Astrocyte (in vitro differentiated cells and primary cell): Measurements from ENCODE around the gene TBC1D16. TPM values are rescaled to one million over a fixed set of nuclear protein-coding genes. Genes with fewer than 3 reads are reported as not detected.
A peak's percentile ranks its signal among the peaks of the same experiment; 100 is the strongest.

Source experiments
- DNase-seq: peaks from one replicate; pipeline ENCODE4 v3.0.0-alpha.2; 2010; ENCODE audit warnings: low read depth
- FAIRE-seq: peaks from 2 replicates; lab custom pipeline; 2011; peaks lifted over from hg19 to GRCh38; lab: Jason Lieb, UNC
- H2AFZ ChIP-seq: 2 replicates; pipeline ENCODE4 v1.6.0; 2012; ENCODE audit warnings: low read depth, low read length, inconsistent platforms
- H3K27ac ChIP-seq: 2 replicates; pipeline ENCODE4 v1.5.1; 2011; ENCODE audit warnings: low read depth, low read length, inconsistent platforms
- H3K27me3 ChIP-seq: 2 replicates; pipeline ENCODE4 v1.6.0; 2011; ENCODE audit warnings: low read length, inconsistent platforms; ENCODE audit not compliant: insufficient read depth
- H3K36me3 ChIP-seq: 2 replicates; pipeline ENCODE4 v1.5.1; 2011; ENCODE audit warnings: low read length, inconsistent platforms; ENCODE audit not compliant: insufficient read depth
- H3K4me1 ChIP-seq: 2 replicates; pipeline ENCODE4 v1.5.1; 2011; ENCODE audit warnings: low read length, inconsistent platforms; ENCODE audit not compliant: insufficient read depth
- H3K4me2 ChIP-seq: 2 replicates; pipeline ENCODE4 v1.6.0; 2012; ENCODE audit warnings: low read length, inconsistent platforms
- H3K4me3 ChIP-seq: 2 replicates; pipeline ENCODE4 v1.5.1; 2011; ENCODE audit warnings: low read depth, mild to moderate bottlenecking, low read length, inconsistent platforms; ENCODE audit not compliant: insufficient read depth
- H3K79me2 ChIP-seq: 2 replicates; pipeline ENCODE4 v1.6.0; 2012; ENCODE audit warnings: mild to moderate bottlenecking, low read length, inconsistent platforms; ENCODE audit not compliant: insufficient read depth
- H3K9ac ChIP-seq: 2 replicates; pipeline ENCODE4 v1.6.0; 2012; ENCODE audit warnings: mild to moderate bottlenecking, low read length, inconsistent platforms
- H3K9me3 ChIP-seq: 2 replicates; pipeline ENCODE4 v1.5.1; 2012; ENCODE audit warnings: low read depth, mild to moderate bottlenecking, low read length, inconsistent platforms; ENCODE audit not compliant: insufficient read depth
- H4K20me1 ChIP-seq: 2 replicates; pipeline ENCODE4 v1.6.0; 2012; ENCODE audit warnings: low read length, inconsistent platforms; ENCODE audit not compliant: insufficient read depth
- H3K27ac Mint-ChIP-seq: one replicate; pipeline ENCODE4 v1.8.0; 2021; ENCODE audit warnings: mild to moderate bottlenecking, mixed read lengths; ENCODE audit not compliant: unreplicated experiment
- H3K27me3 Mint-ChIP-seq: one replicate; pipeline ENCODE4 v1.8.0; 2021; ENCODE audit warnings: low read depth, mixed read lengths; ENCODE audit not compliant: unreplicated experiment
- H3K36me3 Mint-ChIP-seq: one replicate; pipeline ENCODE4 v1.8.0; 2021; ENCODE audit warnings: low read depth, mixed read lengths; ENCODE audit not compliant: unreplicated experiment
- H3K4me1 Mint-ChIP-seq: one replicate; pipeline ENCODE4 v1.8.0; 2021; ENCODE audit warnings: low read depth, mixed read lengths; ENCODE audit not compliant: unreplicated experiment
- H3K4me3 Mint-ChIP-seq: one replicate; pipeline ENCODE4 v1.8.0; 2021; ENCODE audit warnings: mild to moderate bottlenecking, moderate library complexity, mixed read lengths; ENCODE audit not compliant: unreplicated experiment
- H3K9me3 Mint-ChIP-seq: one replicate; pipeline ENCODE4 v1.8.0; 2021; ENCODE audit warnings: mild to moderate bottlenecking, mixed read lengths; ENCODE audit not compliant: unreplicated experiment
- EZH2 ChIP-seq: IDR thresholded peaks from 2 replicates; pipeline ENCODE4 v1.6.1; 2012; ENCODE audit warnings: mild to moderate bottlenecking, low read length, inconsistent platforms; ENCODE audit not compliant: insufficient read depth
- total RNA-seq: library from RNA; stranded (reverse); gene quantifications from 2 replicates; pipeline ENCODE4 v1.2.1, GENCODE V29; 2021
- TF ChIP-seq, protein P1 (sequence below): IDR thresholded peaks from 2 replicates; pipeline ENCODE4 v1.5.1; 2011; ENCODE audit warnings: low read depth, mild to moderate bottlenecking, inconsistent platforms, low read length, moderate library complexity; ENCODE audit not compliant: insufficient read depth

TBC1D16 gene
- total RNA-seq, 1 donor from 2014 or later = 37.6 TPM

DNA sequence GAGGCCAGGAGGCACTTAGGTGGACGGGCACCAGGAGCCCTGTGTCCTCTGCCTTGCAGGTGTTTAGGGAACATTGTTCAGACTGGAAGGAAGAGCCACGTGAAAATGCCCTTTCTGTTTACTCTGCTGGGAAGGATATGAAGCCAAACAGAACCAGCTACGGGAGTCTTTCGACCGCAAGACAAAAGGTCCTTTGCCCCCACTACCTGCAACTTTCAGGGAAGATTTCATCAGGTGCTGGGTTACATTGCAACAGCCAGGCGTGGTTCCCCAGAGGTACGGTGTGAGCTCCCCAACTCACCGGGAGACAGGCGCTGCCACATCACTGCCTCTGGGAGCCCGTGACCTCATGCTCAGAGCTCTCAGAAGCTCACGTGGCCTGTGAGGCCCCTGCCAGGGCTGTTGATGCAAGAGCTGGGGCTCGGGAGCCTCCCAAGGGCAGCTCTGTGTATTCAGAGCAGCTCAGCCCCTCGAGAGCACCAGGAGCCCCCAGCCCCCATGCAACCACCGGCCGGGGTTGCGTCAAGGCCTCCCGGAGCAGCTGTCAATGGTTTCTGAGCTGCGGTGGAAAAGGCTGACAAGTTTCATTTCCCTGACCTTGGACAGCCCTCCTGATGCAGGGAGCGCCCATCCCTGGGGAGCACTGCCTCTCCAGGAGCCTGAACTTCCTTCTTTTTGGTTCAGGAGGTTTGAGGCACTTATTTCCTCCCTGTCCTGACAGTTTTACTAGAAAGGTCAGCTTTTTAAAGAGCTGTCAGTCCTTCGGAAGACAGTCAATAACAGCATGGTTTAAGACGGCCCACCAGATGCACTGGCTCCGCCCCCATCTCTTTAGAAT, 42.1 kb downstream of the TBC1D16 start:
- TF ChIP-seq, protein P1, sequence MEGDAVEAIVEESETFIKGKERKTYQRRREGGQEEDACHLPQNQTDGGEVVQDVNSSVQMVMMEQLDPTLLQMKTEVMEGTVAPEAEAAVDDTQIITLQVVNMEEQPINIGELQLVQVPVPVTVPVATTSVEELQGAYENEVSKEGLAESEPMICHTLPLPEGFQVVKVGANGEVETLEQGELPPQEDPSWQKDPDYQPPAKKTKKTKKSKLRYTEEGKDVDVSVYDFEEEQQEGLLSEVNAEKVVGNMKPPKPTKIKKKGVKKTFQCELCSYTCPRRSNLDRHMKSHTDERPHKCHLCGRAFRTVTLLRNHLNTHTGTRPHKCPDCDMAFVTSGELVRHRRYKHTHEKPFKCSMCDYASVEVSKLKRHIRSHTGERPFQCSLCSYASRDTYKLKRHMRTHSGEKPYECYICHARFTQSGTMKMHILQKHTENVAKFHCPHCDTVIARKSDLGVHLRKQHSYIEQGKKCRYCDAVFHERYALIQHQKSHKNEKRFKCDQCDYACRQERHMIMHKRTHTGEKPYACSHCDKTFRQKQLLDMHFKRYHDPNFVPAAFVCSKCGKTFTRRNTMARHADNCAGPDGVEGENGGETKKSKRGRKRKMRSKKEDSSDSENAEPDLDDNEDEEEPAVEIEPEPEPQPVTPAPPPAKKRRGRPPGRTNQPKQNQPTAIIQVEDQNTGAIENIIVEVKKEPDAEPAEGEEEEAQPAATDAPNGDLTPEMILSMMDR = no peak
- no peak for TF ChIP-seq EZH2
- peak overlapping the region; percentile 14 for H2AFZ ChIP-seq
- peaks cover 17% of the 10 kb centered on the region for H3K4me1 Mint-ChIP-seq
- no peaks in the 10 kb centered on the region for H3K27me3 ChIP-seq
- peaks cover 5% of the 10 kb centered on the region for H3K79me2 ChIP-seq
- peak overlapping the region; percentile 47 for H3K4me2 ChIP-seq
- peak overlapping the region; percentile 60 for H3K9ac ChIP-seq
- no peak overlapping the region for H3K4me3 ChIP-seq
- peak overlapping the region; percentile 24 for H3K27ac ChIP-seq
- H3K27ac Mint-ChIP-seq = peak overlapping the region; percentile 97
- peak overlapping the region; percentile 57 for H3K4me3 Mint-ChIP-seq
- no peaks in the 10 kb centered on the region for H3K9me3 Mint-ChIP-seq
- H3K36me3 ChIP-seq = no peaks in the 10 kb centered on the region
- no peaks in the 10 kb centered on the region for H3K9me3 ChIP-seq
- peaks cover 13% of the 10 kb centered on the region for H4K20me1 ChIP-seq
- peaks cover 27% of the 10 kb centered on the region for H3K4me1 ChIP-seq
- H3K27me3 Mint-ChIP-seq = peaks cover 3% of the 10 kb centered on the region
- DNase-seq (peak; percentile 59), FAIRE-seq (no peak)
- peaks cover 6% of the 10 kb centered on the region for H3K36me3 Mint-ChIP-seq

DNA sequence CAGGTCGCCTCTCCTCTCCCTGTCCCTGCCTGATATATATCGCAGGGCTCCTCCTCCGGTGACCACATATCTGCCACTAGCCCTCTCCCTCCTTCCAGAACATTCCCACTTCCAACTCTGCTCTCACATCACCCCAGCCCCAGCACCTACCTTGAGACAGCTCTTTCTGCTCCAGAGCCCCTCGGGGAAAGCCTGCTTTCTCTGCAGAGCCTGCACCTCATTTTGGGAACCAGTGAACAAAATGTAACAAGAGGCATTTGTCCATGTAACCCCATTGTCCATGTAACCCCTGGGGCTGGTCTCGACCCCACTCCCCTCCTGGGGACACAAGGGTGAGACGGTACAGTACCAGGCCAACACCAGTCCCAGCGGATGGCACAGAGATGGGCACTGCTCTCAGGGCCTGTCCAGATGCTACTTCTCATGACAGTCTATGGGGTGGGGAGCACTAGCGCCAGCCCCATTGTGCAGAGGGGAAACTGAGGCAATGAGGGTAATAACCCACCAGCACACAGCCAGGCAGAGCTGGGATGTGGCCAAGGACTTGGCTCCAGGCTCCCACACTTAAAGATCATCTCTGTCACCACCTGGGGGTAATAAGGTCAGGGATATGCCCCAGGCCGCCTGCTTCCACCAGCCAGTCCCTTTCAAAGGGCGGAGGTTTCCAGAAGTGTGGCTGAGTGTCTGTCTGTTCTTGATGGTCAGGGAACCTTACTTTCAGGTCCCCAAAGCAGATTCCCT, 42.9 kb downstream of the TBC1D16 start:
- H3K27me3 Mint-ChIP-seq = peaks cover 3% of the 10 kb centered on the region
- no peaks in the 10 kb centered on the region for H3K36me3 ChIP-seq
- no peak for DNase-seq
- peak overlapping the region; percentile 97 for H3K27ac Mint-ChIP-seq
- H3K4me3 ChIP-seq = peak overlapping the region; percentile 48
- peaks cover 5% of the 10 kb centered on the region for H3K79me2 ChIP-seq
- peaks cover 4% of the 10 kb centered on the region for H3K36me3 Mint-ChIP-seq
- TF ChIP-seq EZH2 = no peak
- TF ChIP-seq, protein P1 = no peak
- H3K9me3 ChIP-seq = no peaks in the 10 kb centered on the region
- peaks cover 23% of the 10 kb centered on the region for H3K4me1 Mint-ChIP-seq
- H3K4me2 ChIP-seq = peak overlapping the region; percentile 92
- no peak for FAIRE-seq
- H2AFZ ChIP-seq = no peak overlapping the region
- peak overlapping the region; percentile 24 for H3K27ac ChIP-seq
- peak overlapping the region; percentile 60 for H3K9ac ChIP-seq
- H3K4me3 Mint-ChIP-seq = peak overlapping the region; percentile 27
- H4K20me1 ChIP-seq = peaks cover 13% of the 10 kb centered on the region
- no peaks in the 10 kb centered on the region for H3K27me3 ChIP-seq
- H3K9me3 Mint-ChIP-seq = no peaks in the 10 kb centered on the region
- H3K4me1 ChIP-seq = peaks cover 34% of the 10 kb centered on the region
